HepG2 (cell line): ENCODE measurements around the gene CELF5. TPM values are rescaled to one million over a fixed set of nuclear protein-coding genes. Genes with fewer than 3 reads are reported as not detected.

Experiments
- AGO1 ChIP-seq: fragments of 200-400 bp; formaldehyde crosslinking; IDR thresholded peaks from 2 replicates; pipeline ENCODE4 v1.6.1; 2017; ENCODE audit warnings: mild to moderate bottlenecking, low read depth, low read length, moderate library complexity; ENCODE audit not compliant: poor library complexity, severe bottlenecking
- ATF7-NPFF ChIP-seq: sonication (generic); formaldehyde crosslinking; IDR thresholded peaks from 2 replicates; pipeline ENCODE4 v1.8.1; 2023; ENCODE audit warnings: mild to moderate bottlenecking, low read depth, missing genetic modification reagents, moderate library complexity
- GATAD1 ChIP-seq: IDR thresholded peaks from 2 replicates; pipeline ENCODE4 v1.6.1; 2016; ENCODE audit warnings: missing genetic modification reagents, missing compliant biosample characterization
- MBNL3 ChIP-seq: fragments of 250-450 bp; sonication (Bioruptor Pico); conservative IDR thresholded peaks from 2 replicates; pipeline ENCODE4 v1.8.0; 2022; ENCODE audit warnings: mild to moderate bottlenecking, inconsistent platforms
- MLLT10 ChIP-seq: sonication (generic); formaldehyde crosslinking; IDR thresholded peaks from 2 replicates; pipeline ENCODE4 v1.4.0; 2020; ENCODE audit warnings: missing genetic modification reagents
- NPAS2 ChIP-seq: sonication (generic); formaldehyde crosslinking; IDR thresholded peaks from 2 replicates; pipeline ENCODE4 v1.8.0; 2022; ENCODE audit warnings: mild to moderate bottlenecking, missing genetic modification reagents, borderline replicate concordance
- ONECUT2 ChIP-seq: sonication (generic); formaldehyde crosslinking; IDR thresholded peaks from 2 replicates; pipeline ENCODE4 v1.4.0; 2020; ENCODE audit warnings: missing genetic modification reagents
- PAF1 ChIP-seq: IDR thresholded peaks from 2 replicates; pipeline ENCODE4 v1.6.1; 2016; ENCODE audit warnings: missing genetic modification reagents, missing compliant biosample characterization
- PRPF4 ChIP-seq: fragments of 200-400 bp; formaldehyde crosslinking; IDR thresholded peaks from 2 replicates; pipeline ENCODE4 v1.6.1; 2016; ENCODE audit warnings: low read length, low read depth; ENCODE audit not compliant: poor library complexity, severe bottlenecking
- SMAD1 ChIP-seq: sonication (generic); formaldehyde crosslinking; IDR thresholded peaks from 2 replicates; pipeline ENCODE4 v1.4.0; 2020; ENCODE audit warnings: missing genetic modification reagents, low read depth, mild to moderate bottlenecking, borderline replicate concordance
- SP4 ChIP-seq: sonication (generic); formaldehyde crosslinking; IDR thresholded peaks from 2 replicates; pipeline ENCODE4 v1.8.1; 2023; ENCODE audit warnings: mild to moderate bottlenecking, missing genetic modification reagents
- STAG1 ChIP-seq: sonication (generic); formaldehyde crosslinking; IDR thresholded peaks from 2 replicates; pipeline ENCODE4 v1.4.0; 2020; ENCODE audit warnings: missing genetic modification reagents
- TBL1XR1 ChIP-seq: fragments of 150-350 bp; IDR thresholded peaks from 2 replicates; pipeline ENCODE4 v1.6.1; 2014; ENCODE audit warnings: borderline replicate concordance, low read length; ENCODE audit not compliant: partially characterized antibody
- TBP ChIP-seq: sonication (generic); formaldehyde crosslinking; IDR thresholded peaks from 2 replicates; pipeline ENCODE4 v1.5.0; 2020; ENCODE audit warnings: missing genetic modification reagents
- TOE1 ChIP-seq: sonication (generic); formaldehyde crosslinking; IDR thresholded peaks from 2 replicates; pipeline ENCODE4 v1.4.0; 2020; ENCODE audit warnings: mild to moderate bottlenecking, missing genetic modification reagents
- U2AF1 ChIP-seq: fragments of 200-400 bp; formaldehyde crosslinking; optimal IDR thresholded peaks from 2 replicates; pipeline ENCODE3; 2017; ENCODE audit warnings: mild to moderate bottlenecking, low read depth, low read length
- YEATS2 ChIP-seq: sonication (generic); formaldehyde crosslinking; IDR thresholded peaks from 2 replicates; pipeline ENCODE4 v1.4.0; 2020; ENCODE audit warnings: missing genetic modification reagents, borderline replicate concordance
- ZFP62 ChIP-seq: sonication (generic); formaldehyde crosslinking; IDR thresholded peaks from 2 replicates; pipeline ENCODE4 v1.4.0; 2020; ENCODE audit warnings: missing genetic modification reagents
- ZFP90 ChIP-seq: sonication (generic); formaldehyde crosslinking; IDR thresholded peaks from 2 replicates; pipeline ENCODE4 v1.8.0; 2022; ENCODE audit warnings: missing genetic modification reagents, mild to moderate bottlenecking, inconsistent platforms, borderline replicate concordance
- ZNF263 ChIP-seq: sonication (generic); formaldehyde crosslinking; IDR thresholded peaks from 2 replicates; pipeline ENCODE4 v1.4.0; 2020; ENCODE audit warnings: missing genetic modification reagents
- ZNF296 ChIP-seq: sonication (generic); formaldehyde crosslinking; conservative IDR thresholded peaks from 2 replicates; pipeline ENCODE4 v1.5.0; 2020; ENCODE audit warnings: mild to moderate bottlenecking, missing genetic modification reagents
- ZNF484 ChIP-seq: sonication (generic); formaldehyde crosslinking; IDR thresholded peaks from 2 replicates; pipeline ENCODE4 v1.5.1; 2020; ENCODE audit warnings: mild to moderate bottlenecking, low read depth, missing genetic modification reagents, borderline replicate concordance
- ZNF549 ChIP-seq: sonication (generic); formaldehyde crosslinking; IDR thresholded peaks from 2 replicates; pipeline ENCODE4 v1.5.0; 2020; ENCODE audit warnings: missing genetic modification reagents
- polyA plus RNA-seq, 8 experiments: library from polyadenylated mRNA; depleted of rRNA in 3 of 8; stranded (reverse) in 7 of 8; unstranded in 1 of 8; fragments of >200 nt; fragmentation: Illumina TruSeq in 4 of 8; extraction: Trizol in 4 of 8; gene quantifications; 2 replicates each; pipeline versions ENCODE4 v1.2.1 to v1.2.3, GENCODE V29; 2011 to 2016; ENCODE audit warnings: low read depth in 4 of 8, missing spikeins in 1 of 8, mixed read lengths in 1 of 8; ENCODE audit not compliant: insufficient read depth in 1 of 8
- total RNA-seq, 5 experiments: library from RNA; depleted of rRNA; stranded (reverse); fragments of >200 nt; fragmentation: Illumina TruSeq; extraction: Trizol; gene quantifications; 2 replicates each; pipeline ENCODE4 v1.2.3, GENCODE V29; 2016; ENCODE audit warnings: low read depth in 1 of 5
- TF ChIP-seq, protein P1 (sequence below): sonication (generic); formaldehyde crosslinking; IDR thresholded peaks from 2 replicates; pipeline ENCODE4 v1.8.0; 2022; ENCODE audit warnings: mild to moderate bottlenecking, missing genetic modification reagents; ENCODE audit not compliant: insufficient replicate concordance
- TF ChIP-seq, protein P2 (sequence below): sonication (generic); formaldehyde crosslinking; IDR thresholded peaks from 2 replicates; pipeline ENCODE4 v1.9.0; 2022; ENCODE audit warnings: low read depth, missing genetic modification reagents
- TF ChIP-seq, protein P3 (sequence below): sonication (generic); formaldehyde crosslinking; IDR thresholded peaks from 2 replicates; pipeline ENCODE4 v1.8.1; 2023; ENCODE audit warnings: mild to moderate bottlenecking, moderate library complexity, missing genetic modification reagents

The CELF5 gene
- total and polyA plus RNA-seq, 2 of the 13 experiments (the other 11 are each of a cell fraction or from before 2014, with no cell fraction given): 0.31 to 0.84 TPM

DNA sequence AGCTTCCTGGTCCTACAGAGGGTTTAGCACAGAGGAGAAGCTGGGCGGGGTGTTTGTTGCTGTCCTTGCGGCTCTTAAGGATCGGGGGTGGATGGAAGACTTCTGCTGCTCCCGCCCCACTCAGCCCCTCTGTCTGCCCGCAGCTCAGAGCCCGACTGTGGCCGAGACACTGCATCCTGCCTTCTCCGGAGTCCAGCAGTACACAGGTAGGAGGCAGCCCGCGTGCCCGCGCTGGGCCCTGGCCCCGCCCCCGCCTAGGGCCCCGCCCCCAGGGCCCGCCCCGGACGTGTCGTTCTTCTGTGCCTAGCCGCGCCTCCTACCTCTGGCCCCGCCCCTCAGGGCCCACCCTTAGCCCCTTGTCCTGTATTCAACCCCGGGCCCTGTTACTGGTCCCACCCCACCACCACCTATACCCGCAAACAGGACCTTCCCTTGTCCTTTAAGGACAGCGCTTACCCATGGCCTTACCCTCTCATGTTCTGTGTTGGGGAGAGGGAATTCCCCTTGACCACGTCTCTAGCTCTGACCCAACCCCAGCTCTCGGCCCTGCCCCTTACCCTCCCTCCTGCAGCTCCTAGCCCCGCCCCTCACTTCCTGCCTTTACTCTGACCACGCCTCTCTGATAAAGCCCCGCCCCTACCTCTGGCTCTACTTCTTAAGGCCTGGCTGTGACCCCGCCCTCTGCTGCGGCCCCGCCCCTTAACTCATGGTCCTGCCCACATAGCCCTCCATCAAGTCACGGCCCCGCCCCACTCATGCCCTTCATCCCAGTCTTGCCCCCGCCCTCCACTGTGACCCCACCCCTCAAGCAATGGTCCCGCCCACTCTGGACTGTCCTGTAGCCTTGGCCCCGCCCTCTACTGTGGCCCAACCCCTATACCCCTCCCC lies 60.5 kb downstream of the CELF5 start (continued):
- no peak for TF ChIP-seq AGO1
- TF ChIP-seq NPAS2 (CRISPR knock-in tag): no peak
- no peak for TF ChIP-seq GATAD1
- TF ChIP-seq ZNF549: no peak
- TF ChIP-seq SMAD1 (CRISPR knock-in tag): no peak
- TF ChIP-seq, protein P1, sequence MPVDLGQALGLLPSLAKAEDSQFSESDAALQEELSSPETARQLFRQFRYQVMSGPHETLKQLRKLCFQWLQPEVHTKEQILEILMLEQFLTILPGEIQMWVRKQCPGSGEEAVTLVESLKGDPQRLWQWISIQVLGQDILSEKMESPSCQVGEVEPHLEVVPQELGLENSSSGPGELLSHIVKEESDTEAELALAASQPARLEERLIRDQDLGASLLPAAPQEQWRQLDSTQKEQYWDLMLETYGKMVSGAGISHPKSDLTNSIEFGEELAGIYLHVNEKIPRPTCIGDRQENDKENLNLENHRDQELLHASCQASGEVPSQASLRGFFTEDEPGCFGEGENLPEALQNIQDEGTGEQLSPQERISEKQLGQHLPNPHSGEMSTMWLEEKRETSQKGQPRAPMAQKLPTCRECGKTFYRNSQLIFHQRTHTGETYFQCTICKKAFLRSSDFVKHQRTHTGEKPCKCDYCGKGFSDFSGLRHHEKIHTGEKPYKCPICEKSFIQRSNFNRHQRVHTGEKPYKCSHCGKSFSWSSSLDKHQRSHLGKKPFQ: no peak
- no peak for TF ChIP-seq PRPF4
- TF ChIP-seq TOE1 (CRISPR knock-in tag): no peak
- TF ChIP-seq, protein P2, sequence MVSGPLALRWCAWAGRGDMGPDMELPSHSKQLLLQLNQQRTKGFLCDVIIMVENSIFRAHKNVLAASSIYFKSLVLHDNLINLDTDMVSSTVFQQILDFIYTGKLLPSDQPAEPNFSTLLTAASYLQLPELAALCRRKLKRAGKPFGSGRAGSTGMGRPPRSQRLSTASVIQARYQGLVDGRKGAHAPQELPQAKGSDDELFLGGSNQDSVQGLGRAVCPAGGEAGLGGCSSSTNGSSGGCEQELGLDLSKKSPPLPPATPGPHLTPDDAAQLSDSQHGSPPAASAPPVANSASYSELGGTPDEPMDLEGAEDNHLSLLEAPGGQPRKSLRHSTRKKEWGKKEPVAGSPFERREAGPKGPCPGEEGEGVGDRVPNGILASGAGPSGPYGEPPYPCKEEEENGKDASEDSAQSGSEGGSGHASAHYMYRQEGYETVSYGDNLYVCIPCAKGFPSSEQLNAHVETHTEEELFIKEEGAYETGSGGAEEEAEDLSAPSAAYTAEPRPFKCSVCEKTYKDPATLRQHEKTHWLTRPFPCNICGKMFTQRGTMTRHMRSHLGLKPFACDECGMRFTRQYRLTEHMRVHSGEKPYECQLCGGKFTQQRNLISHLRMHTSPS (CRISPR knock-in tag): no peak
- TF ChIP-seq ZNF296 (CRISPR knock-in tag): no peak
- TF ChIP-seq, protein P3, sequence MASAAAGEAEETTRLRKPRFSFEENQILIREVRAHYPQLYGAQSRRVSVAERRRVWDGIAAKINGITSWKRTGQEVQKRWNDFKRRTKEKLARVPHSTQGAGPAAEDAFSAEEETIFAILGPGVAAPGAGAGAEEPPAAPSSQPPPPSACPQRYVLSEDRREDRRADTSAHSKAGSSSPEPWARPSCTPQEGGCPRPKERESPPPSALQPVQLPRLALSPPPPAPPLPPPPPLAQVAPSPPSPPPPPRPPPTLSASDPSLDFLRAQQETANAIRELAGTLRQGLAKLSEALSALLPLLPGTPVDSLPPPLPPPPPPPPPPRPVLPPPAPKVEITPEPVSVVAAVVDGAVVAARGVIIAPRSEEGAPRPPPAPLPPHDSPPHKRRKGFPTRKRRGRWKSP: no peak
- TF ChIP-seq YEATS2 (CRISPR knock-in tag): peak; percentile 38; the same call in 1 of the 2 replicates
- no peak for TF ChIP-seq U2AF1
- TF ChIP-seq ATF7-NPFF (CRISPR knock-in tag): no peak; the same call in 1 of the 2 replicates
- TF ChIP-seq TBP (CRISPR knock-in tag): no peak
- no peak for TF ChIP-seq MBNL3
- TF ChIP-seq SP4: peak; percentile 94
- TF ChIP-seq ZNF484 (CRISPR knock-in tag): no peak
- TF ChIP-seq ZFP62 (CRISPR knock-in tag): no peak
- TF ChIP-seq ZFP90 (CRISPR knock-in tag): no peak
- no peak for TF ChIP-seq MLLT10
- 0 out of 2 replicates have a peak, but pooled peaks have one; percentile 42 for TF ChIP-seq ZNF263 (CRISPR knock-in tag)
- no peak for TF ChIP-seq ONECUT2
- TF ChIP-seq TBL1XR1: no peak
- no peak for TF ChIP-seq PAF1
- TF ChIP-seq STAG1 (CRISPR knock-in tag): 0 out of 2 replicates have a peak, but pooled peaks have one; percentile 4
